Vagina (tissue), 2 donors: ENCODE measurements around the gene ORC4. TPM values are rescaled to one million over a fixed set of nuclear protein-coding genes. Genes with fewer than 3 reads are reported as not detected.

Experiments used
- DNase-seq, 2 donors: peaks; one replicate each; pipeline ENCODE4 v3.0.0-alpha.2; 2017; ENCODE audit errors: extremely low spot score in 2 of 2
- H3K27ac ChIP-seq: fragments of 200-600 bp; sonication (generic); one replicate; pipeline ENCODE4 v1.5.1; 2019
- H3K27me3 ChIP-seq: fragments of 200-600 bp; sonication (generic); one replicate; pipeline ENCODE4 v1.5.1; 2019
- H3K36me3 ChIP-seq, 2 donors: fragments of 200-600 bp; sonication (generic); one replicate each; pipeline ENCODE4 v1.5.1; 2017 to 2019
- H3K4me1 ChIP-seq: fragments of 200-600 bp; sonication (generic); one replicate; pipeline ENCODE4 v1.5.1; 2019
- H3K4me3 ChIP-seq, 2 donors: fragments of 200-600 bp; sonication (generic); 1 replicate in 1 of 2; 2 replicates in 1 of 2; pipeline ENCODE4 v1.5.1; 2016 to 2019
- H3K9me3 ChIP-seq: fragments of 200-600 bp; sonication (generic); one replicate; pipeline ENCODE4 v1.5.1; 2019
- CTCF ChIP-seq, 3 experiments: fragments of 450-650 bp in 2 of 3; fragments of 200-600 bp in 1 of 3; sonication (generic) in 1 of 3; IDR thresholded peaks; one replicate each; pipeline ENCODE4 v1.5.1; 2017 to 2019; ENCODE audit warnings: antibody characterized with exemption in 3 of 3, mild to moderate bottlenecking in 2 of 3, moderate library complexity in 2 of 3
- POLR2A ChIP-seq, 2 donors: fragments of 450-650 bp; IDR thresholded peaks; one replicate each; pipeline ENCODE4 v1.6.1; 2017; ENCODE audit warnings: antibody characterized with exemption in 2 of 2, mild to moderate bottlenecking in 2 of 2, moderate library complexity in 2 of 2
- POLR2AphosphoS5 ChIP-seq, 2 donors: sonication (generic); formaldehyde crosslinking; IDR thresholded peaks; one replicate each; pipeline ENCODE4 v1.9.0; 2017; ENCODE audit warnings: antibody characterized with exemption in 2 of 2, mild to moderate bottlenecking in 2 of 2, low read depth in 1 of 2; ENCODE audit not compliant: insufficient read depth in 1 of 2
- intact Hi-C: fragments of 100-400 bp; cut with DNase I; formaldehyde crosslinking; loops from one replicate; pipeline ENCODE4 v1.15.1; 2023
- total RNA-seq: library from RNA; depleted of rRNA; stranded (reverse); fragments of >200 nt; gene quantifications from one replicate; pipeline ENCODE4 v1.2.3, GENCODE V29; 2016

Gene ORC4
- total RNA-seq, 1 donor from 2014 or later: 25.5 TPM

- Histone ChIP-seq H3K4me3 (no peak overlapping the region), H3K36me3 (no peaks in the 10 kb centered on the region), H3K27ac (no peak overlapping the region), H3K9me3 (no peaks in the 10 kb centered on the region), H3K27me3 (no peaks in the 10 kb centered on the region), H3K4me1 (no peaks in the 10 kb centered on the region)
- DNase-seq: no peak
- no peak for TF ChIP-seq POLR2AphosphoS5 (IDR thresholded peaks at IDR 0.05; ENCODE audit: insufficient read depth in 1 of 2, low read depth in 1 of 2)
- no peak for TF ChIP-seq POLR2A (IDR thresholded peaks at IDR 0.05)
- TF ChIP-seq CTCF (IDR thresholded peaks at IDR 0.05): no peak
- intact Hi-C loops: no loop called here
Measured at GRCh38 chr2:148042219-148042618, 21.7 kb upstream of the ORC4 start.

- no peak for DNase-seq
- Histone ChIP-seq H3K4me1 (no peaks in the 10 kb centered on the region), H3K27me3 (no peaks in the 10 kb centered on the region), H3K27ac (no peak overlapping the region), H3K9me3 (no peaks in the 10 kb centered on the region), H3K36me3 (no peaks in the 10 kb centered on the region), H3K4me3 (no peak overlapping the region)
- intact Hi-C loops: no loop called here
- TF ChIP-seq CTCF (IDR thresholded peaks at IDR 0.05) (no peak), POLR2AphosphoS5 (IDR thresholded peaks at IDR 0.05; ENCODE audit: insufficient read depth in 1 of 2, low read depth in 1 of 2) (no peak), POLR2A (IDR thresholded peaks at IDR 0.05) (no peak)
Measured at GRCh38 chr2:148039783-148040182, 19.2 kb upstream of the ORC4 start.

- no peaks in the 10 kb centered on the region for H3K9me3 ChIP-seq
- no peak overlapping the region for H3K4me3 ChIP-seq
- H3K4me1 ChIP-seq: peaks cover 9% of the 10 kb centered on the region
- H3K36me3 ChIP-seq: no peaks in the 10 kb centered on the region
- DNase-seq: no peak
- no peak overlapping the region for H3K27ac ChIP-seq
- H3K27me3 ChIP-seq: no peaks in the 10 kb centered on the region
- TF ChIP-seq CTCF (IDR thresholded peaks at IDR 0.05) (no peak), POLR2AphosphoS5 (IDR thresholded peaks at IDR 0.05; ENCODE audit: insufficient read depth in 1 of 2, low read depth in 1 of 2) (no peak), POLR2A (IDR thresholded peaks at IDR 0.05) (no peak)
- intact Hi-C loops: no loop called here
Measured at GRCh38 chr2:148032215-148032614, 11.7 kb upstream of the ORC4 start.

DNA sequence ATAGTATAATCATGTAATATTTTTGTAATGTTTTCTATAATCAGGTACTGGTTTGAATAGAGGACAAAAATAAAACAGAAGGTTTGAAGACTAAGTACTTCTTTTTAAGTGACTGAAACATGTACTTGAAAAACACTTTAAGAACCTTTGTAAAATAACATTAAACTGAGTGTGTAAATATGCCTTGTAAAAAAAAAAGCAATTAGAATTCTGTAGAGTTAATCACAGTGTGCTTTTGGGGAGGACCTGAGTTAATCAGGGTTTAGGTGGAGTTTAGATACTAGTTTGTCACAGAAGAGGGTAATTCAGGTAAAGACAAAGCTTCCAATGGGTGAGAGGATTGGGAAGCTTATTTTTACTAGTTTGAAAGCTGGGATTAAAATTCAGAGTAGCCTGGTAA lies 10.6 kb upstream of the ORC4 start:
- Histone ChIP-seq H3K27ac (no peak overlapping the region), H3K27me3 (no peaks in the 10 kb centered on the region), H3K4me1 (peaks cover 9% of the 10 kb centered on the region), H3K4me3 (no peak overlapping the region), H3K9me3 (no peaks in the 10 kb centered on the region), H3K36me3 (no peaks in the 10 kb centered on the region)
- intact Hi-C loops: no loop called here
- DNase-seq: no peak
- TF ChIP-seq CTCF (IDR thresholded peaks at IDR 0.05): no peak

GRCh38 chr2:148028781-148029180 lies 8.2 kb upstream of the ORC4 start:
- no peak for TF ChIP-seq CTCF (IDR thresholded peaks at IDR 0.05)
- TF ChIP-seq POLR2AphosphoS5 (IDR thresholded peaks at IDR 0.05; ENCODE audit: insufficient read depth in 1 of 2, low read depth in 1 of 2): no peak
- H3K9me3 ChIP-seq: no peaks in the 10 kb centered on the region
- no peak overlapping the region for H3K4me3 ChIP-seq
- H3K27ac ChIP-seq: no peak overlapping the region
- H3K4me1 ChIP-seq: peaks cover 20% of the 10 kb centered on the region
- H3K36me3 ChIP-seq: no peaks in the 10 kb centered on the region
- no peak for DNase-seq
- intact Hi-C loops: no loop called here
- H3K27me3 ChIP-seq: no peaks in the 10 kb centered on the region
